D721Med (cell line): Measurements from ENCODE around the gene MNDA.

Experiments used
- DNase-seq: peaks from one replicate; pipeline ENCODE4 v3.0.0; 2011; ENCODE audit warnings: low spot score; ENCODE audit not compliant: insufficient read length
- FAIRE-seq: peaks from 2 replicates; lab custom pipeline; 2011; peaks lifted over from hg19 to GRCh38; lab: Jason Lieb, UNC
- CTCF ChIP-seq: IDR thresholded peaks from 2 replicates; pipeline ENCODE4 v1.5.1; 2012; ENCODE audit warnings: mild to moderate bottlenecking, control low read depth; ENCODE audit not compliant: insufficient read depth; ENCODE audit errors: missing control alignments

The MNDA gene

GRCh38 chr1:158830904-158831507, at the start of gene MNDA:
Gene MNDA (plus strand): TSS chr1:158831351. CDS start chr1:158842154, 10,803 bp downstream.
- DNase-seq (no peak), FAIRE-seq (no peak)
- TF ChIP-seq CTCF: no peak

DNA sequence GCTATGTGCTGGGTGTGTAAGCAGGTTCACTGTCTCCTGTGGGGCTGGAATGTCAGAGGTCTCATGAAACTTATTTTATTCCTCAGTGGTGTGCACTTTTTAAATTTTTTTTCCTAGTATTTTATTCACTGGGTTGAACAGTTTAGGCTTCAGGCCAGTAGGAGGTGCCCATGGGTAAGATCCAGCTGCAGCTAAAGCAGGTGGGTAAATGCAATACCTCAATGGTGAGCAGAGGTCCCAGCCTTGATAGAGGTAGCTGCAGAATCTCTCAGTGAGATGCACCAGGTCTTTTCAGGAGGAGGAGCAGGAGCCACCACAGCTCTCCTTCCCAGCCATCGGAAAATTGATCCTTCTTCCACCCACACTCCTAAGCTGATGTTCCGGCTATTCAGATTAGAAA, 37.5 kb upstream of the MNDA start:
- no peak for TF ChIP-seq CTCF
- FAIRE-seq: no peak
- DNase-seq: no peak

GRCh38 chr1:158794247-158794646, 36.9 kb upstream of the MNDA start:
- DNase-seq (no peak), FAIRE-seq (no peak)
- no peak for TF ChIP-seq CTCF

DNA sequence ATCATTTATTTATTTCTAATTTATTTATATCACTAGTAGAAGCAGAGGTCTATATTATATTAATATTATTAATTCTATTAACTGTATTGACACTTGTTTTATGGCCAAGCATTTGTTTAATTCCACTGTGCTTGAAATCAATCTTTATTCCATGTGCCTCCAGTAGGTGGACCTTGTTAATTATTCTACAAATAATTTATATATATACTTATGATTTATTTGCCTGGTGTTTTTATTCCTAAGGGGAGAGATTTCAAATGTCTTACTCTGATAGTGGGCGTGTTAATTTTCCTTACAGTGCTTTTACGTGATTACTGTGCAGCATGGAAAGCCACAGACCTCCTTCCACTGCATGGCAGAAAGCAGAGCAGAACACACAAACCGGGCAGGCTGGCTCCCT, 32.6 kb upstream of the MNDA start:
- no peak for TF ChIP-seq CTCF
- FAIRE-seq (no peak), DNase-seq (no peak)

DNA sequence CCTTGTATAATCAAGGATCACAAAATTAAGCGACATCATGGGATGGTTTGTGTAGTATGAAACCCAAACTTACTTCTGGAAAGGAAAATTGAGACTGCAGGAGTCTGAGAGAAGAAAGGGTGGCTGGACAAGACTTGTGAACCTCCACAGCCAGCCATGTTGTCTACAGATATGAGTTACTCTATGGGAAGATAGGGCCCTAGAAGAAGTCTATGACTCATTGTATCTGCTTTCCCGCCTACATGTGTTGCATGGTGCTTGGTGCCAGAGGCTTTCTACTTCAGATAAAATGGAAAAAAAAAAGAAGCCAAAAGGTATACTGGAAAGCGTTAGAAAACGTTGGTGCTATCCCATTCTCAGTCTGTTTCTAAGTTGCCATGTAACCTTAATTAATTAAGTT, 31.5 kb upstream of the MNDA start:
- TF ChIP-seq CTCF: no peak
- FAIRE-seq: no peak
- DNase-seq: no peak

DNA sequence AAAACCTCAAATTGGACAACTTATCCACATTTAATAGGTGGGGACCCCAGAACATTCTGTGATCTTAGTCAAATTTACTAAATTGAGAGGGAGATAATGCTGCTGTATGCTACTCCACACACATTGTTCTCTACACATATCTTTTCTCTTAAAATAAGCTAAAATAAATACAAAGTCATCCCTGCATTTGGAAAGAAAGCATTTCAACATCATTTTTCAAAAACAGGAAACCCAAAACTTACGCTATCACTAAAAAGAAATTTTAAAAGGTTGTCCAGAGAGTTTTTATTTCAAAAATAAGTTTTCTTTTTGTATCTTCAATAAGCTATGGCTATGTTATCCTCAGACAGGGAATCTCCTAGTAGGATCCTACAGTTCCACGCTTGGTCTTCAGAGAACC, 30.6 kb upstream of the MNDA start:
- TF ChIP-seq CTCF: no peak
- no peak for FAIRE-seq
- DNase-seq: no peak

- TF ChIP-seq CTCF: no peak
- FAIRE-seq (no peak), DNase-seq (no peak)
Measured at GRCh38 chr1:158801396-158801795, 29.8 kb upstream of the MNDA start.
